Renal cortex interstitium (tissue), 11 donors: Measurements from ENCODE around the gene PDE1A. TPM values are rescaled to one million over a fixed set of nuclear protein-coding genes. Genes with fewer than 3 reads are reported as not detected.
A peak's percentile ranks its signal among the peaks of the same experiment; 100 is the strongest.

ENCODE experiments used
- DNase-seq, 11 donors: peaks; one replicate each; pipeline ENCODE4 v3.0.0-alpha.2; 2013; ENCODE audit warnings: low read depth in 9 of 11, low spot score in 4 of 11; ENCODE audit errors: extremely low read depth in 1 of 11
- polyA plus RNA-seq, 3 donors: library from polyadenylated mRNA; unstranded; fragments of 120-200 nt; gene quantifications; one replicate each; pipeline ENCODE4 v1.2.1, GENCODE V29; 2013; ENCODE audit not compliant: insufficient read length in 3 of 3

Gene PDE1A
- polyA plus RNA-seq, 3 donors, result 18.5 to 25.3 (median 22.8) TPM

DNA sequence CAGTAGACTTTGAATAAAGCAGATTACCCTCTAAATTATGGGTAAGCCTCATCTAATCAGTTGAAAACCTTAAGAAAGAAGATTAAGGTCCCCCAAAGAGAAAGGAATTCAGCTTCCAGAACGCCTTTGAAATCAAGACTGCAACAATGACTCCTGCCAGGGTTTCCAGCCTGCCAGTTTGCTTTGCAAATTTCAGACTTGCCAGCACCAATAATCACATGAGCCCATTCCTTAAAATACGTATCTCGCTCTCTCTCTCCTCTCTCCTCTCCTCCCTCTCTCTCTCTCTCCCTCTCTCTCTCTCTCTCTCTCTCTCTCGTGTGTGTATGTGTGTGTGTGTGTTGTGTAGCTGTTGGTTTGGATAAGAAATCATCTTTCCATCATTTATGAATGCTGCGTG is 184.2 kb downstream of the PDE1A start:
- DNase-seq, result no peak

- no peak for DNase-seq
These were observed 184.9 kb downstream of the PDE1A start for GRCh38 chr2:182241936-182242335.

- DNase-seq, result peak in 1 of 11 donors; percentile 19
These were observed 185.9 kb downstream of the PDE1A start for GRCh38 chr2:182240862-182241371.

DNA sequence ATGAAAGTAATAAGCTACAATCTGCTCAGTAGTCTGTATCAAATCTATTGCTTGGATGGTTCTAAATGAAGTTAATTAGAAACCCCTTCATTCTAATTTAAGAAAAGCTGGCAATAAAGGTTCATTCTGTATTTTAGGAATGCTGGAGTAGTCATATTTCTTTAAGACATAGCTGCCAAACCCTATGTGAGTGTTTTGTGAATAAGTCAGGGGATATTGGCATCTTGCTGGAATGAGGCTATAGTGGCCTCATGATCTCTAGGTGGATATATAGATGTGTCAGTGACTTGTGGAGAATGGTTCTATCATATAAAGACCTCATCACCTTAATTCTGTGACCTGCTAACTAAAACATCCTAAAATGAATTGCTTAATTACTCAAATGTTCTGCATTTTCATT is 196.3 kb downstream of the PDE1A start:
- DNase-seq, result no peak

- no peak for DNase-seq
These were observed 197.5 kb downstream of the PDE1A start for GRCh38 chr2:182229297-182229696.

DNA sequence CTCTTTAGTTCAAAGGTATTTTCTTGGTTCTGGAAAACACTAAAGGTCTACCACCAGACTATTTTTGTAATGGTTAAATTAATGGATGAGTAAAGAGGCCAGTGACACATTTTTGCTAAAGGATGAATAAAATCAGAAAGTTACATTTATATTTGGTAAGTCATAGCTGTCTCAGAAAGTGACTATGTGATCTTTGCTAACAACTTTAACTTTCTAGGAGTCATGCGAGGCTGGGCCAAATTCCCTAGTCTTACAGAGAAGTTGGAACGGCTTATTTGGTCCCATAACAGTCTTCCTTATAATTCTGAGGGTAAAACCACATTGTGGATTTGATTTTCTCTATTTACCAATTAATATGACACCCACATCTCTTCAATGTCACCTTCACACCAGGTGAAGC is 198.1 kb downstream of the PDE1A start:
- DNase-seq, result no peak

DNA sequence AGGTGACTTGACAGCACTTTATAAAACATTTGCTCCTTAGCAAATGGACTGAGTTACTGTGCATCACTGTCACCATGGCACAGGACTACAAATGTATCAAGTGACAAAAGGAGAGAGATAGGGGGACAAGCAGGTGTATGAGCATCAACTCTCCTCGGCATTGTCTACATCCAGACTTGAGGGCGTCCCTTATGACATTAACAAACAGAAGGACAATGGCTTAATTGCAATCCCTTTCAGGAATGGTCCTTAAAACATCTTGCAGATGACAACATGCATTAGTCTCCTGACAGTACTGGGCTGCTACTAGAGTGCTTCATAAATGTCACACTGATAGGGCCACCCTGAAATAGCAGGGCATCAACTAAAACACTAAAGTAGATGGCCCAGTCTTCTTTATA is 198.8 kb downstream of the PDE1A start:
- no peak for DNase-seq

DNA sequence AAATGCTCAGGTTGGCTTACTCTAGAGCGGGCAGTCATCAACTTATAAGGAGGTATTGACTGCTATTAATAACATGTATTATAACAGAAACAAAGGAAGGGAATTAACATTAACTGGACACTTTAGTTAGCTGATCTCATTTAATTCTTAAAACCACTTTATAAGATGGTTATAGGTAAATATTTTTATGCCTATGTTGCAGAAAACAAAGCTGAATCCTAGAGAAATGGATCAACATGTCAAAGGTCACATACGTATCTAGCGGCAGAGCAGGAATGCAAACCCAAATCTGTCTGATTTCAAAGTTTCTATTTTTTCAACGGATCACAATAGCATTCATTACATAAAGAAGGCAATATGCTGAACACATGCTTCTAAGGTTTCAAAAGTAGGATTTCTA is 200.0 kb downstream of the PDE1A start:
- no peak for DNase-seq

- DNase-seq, result no peak
These were observed 202.2 kb downstream of the PDE1A start for GRCh38 chr2:182224669-182225068.

DNA sequence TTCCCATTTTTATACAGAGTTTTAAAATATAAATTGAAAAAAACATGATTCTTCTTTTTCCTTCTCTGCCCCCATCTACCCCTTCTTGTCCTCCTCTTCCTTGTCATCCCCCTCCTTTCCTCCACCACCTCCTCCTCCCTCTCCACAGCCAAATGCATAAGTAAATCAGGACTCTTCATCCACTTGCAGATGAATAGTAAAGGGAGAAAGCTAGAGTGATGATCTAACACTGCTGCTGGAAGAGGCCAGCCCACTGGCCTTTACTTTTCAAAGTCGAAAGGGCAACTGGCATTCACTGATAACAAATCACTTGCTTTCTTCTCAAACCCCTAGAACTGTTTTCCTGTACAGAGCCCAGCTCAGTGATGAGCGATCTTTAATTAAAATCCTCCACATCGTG is 205.8 kb downstream of the PDE1A start:
- DNase-seq, result no peak

- no peak for DNase-seq
These were observed 206.5 kb downstream of the PDE1A start for GRCh38 chr2:182220335-182220734.

DNA sequence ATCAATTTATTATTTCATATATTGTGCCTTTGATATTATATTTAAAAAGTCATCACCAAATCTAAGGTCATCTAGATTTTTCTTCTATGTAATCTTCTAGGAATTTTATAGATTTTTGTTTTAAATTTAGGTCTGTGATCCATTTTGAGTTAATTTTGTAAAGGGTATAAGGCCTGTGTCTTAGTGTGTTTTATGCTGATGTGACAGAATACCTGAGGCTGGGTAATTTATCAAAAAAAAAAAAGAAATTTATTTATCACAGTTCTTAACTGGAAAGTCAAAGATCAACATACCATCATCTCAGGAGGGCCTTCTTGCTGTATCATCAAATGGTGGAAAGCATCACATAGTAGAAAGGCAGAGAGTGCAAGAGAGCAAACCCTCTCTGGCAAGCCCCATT is 216.2 kb downstream of the PDE1A start:
- no peak for DNase-seq

DNA sequence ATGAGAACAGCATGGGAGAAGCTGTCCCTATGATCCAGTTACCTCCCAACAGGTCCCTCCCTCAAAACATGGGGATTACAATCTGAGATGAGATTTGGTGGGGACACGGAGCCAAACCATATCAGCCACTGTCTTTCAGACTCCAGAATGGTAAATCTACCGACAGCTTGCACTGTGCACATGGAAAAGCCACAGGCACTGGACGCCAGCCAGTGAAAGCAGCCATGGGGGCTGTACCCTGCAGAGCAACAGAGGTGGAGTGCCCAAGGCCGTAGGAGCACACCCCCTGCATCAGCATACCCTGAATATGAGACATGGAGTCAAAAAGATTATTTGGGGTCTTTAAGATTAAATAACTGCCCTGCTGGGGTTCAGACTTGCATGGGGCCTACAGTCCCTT is 218.4 kb downstream of the PDE1A start:
- DNase-seq, result no peak

- no peak for DNase-seq
These were observed 219.6 kb downstream of the PDE1A start for GRCh38 chr2:182207049-182207746.

DNA sequence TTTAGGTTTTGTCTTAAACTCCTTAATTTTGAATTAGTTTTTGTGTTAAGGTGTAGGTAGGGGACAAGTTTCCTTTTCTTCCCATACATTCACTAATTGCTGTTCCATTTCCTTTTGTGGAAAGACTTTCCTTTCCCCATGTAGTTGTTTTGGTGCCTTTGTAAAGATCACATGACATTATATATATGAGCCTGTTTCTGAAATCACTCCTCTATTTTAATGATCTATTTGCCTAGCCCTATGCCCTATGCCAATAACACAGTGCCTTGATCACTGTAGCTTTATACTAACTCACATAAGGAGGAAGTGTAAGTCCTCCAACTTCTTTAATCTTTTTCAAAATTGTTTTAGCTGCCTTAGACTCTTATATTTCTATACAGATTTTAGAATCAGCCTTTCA is 229.3 kb downstream of the PDE1A start:
- DNase-seq, result no peak

DNA sequence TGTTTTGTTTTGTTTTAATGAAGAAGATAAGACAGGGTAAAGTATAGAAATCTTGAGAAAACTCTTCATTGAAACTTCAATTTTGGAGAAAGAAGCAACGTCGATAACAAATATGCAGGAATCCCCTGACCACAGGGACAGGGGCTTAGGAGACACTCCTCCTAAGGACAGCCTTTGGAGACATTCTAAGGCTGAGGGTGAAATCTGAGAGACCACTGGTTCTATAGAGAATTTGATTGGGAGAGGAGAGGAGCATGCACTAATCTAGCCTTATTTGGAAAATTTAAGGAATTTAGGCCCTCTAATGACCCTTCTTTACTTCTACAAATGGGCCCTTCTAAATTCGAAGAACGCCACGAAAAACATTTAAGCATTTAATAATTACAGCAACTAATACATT is 233.5 kb downstream of the PDE1A start:
- DNase-seq, result no peak

- no peak for DNase-seq
These were observed 235.8 kb downstream of the PDE1A start for GRCh38 chr2:182191061-182191460.

DNA sequence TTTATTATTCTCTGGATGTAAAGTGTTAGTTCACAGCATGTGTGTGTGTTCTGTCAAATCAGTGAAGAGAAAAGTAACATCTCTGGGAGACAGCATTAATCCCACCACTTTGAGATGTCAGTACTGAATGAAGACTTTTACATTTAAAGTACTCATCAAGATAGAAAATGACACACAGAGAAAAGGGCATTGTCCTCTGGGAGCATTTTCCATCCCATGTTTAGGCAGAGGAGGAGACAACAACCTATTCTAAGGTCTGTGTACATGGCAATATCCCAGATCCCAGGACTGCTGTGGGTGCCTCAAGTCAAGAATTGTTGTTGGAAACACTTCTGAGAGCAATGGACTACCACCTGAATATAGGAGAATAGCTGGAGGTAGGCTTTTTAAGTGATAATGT is 239.7 kb downstream of the PDE1A start:
- DNase-seq, result no peak

DNA sequence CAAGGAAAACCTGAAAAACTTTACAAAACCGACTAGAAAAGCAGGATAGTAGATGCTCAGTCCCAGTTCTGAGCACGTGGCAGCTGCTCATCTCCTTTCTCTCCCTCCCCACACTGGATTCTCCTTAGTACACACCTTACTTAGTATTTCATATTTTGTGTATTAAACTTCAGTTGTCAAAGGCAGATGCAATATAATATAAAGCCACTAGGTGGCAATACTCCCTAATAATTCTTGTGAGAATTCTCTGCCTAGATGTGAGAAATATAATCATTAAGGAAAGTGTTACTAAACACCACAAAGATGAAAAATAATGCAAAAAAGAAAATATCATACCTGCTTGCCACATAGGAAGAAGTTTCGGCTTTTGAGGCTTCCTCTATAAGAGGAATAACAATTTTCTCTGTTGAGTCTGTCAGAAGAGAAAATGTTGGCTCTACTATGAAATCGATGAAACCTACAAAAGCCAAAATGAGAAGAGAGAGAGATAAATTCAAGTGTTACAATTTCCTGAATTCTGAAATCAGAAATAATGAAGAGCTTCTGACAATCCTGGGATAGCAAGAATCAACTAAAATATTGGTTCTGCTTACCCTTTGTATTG is 240.6 kb downstream of the PDE1A start:
- peak in 7 of 11 donors; percentile 10 to 46 (median 31) for DNase-seq

DNA sequence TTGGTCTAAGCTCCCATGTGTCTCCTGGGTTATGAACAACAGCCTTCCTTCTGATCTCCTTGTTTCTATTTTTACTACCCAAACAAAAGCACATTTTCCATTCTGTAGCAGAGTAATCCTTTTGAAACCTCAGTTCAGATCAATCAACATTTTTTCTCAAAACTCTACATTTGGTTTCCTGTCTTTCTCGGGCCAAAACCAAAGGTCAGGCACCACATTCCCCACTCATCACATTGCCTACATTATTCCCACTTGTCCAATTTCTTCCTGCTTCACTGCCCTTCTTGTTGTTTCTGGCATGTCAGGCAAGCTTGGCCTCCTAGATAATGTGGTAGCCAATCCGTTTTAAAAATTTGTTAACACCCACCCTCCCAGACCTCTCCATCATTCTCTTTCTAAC is 244.4 kb downstream of the PDE1A start:
- DNase-seq, result no peak

GRCh38 chr2:182181381-182181780 is 245.5 kb downstream of the PDE1A start:
- DNase-seq, result no peak
